Activated naive CD8-positive, alpha-beta T cell treated with anti-CD3 and anti-CD28 coated beads for 36 hours (primary cell): ENCODE data around the gene CH25H. TPM values are rescaled to one million over a fixed set of nuclear protein-coding genes. Genes with fewer than 3 reads are reported as not detected.
"Not testable (repeated sequence)": the region's sequence is repeated elsewhere in the genome, so short reads cannot be mapped to it uniquely, and the experiment has no call there.

ENCODE experiments used
- DNase-seq: peaks from one replicate; pipeline ENCODE4 v3.0.0; 2021
- H3K27ac Mint-ChIP-seq: one replicate; pipeline ENCODE4 v1.8.0; 2022; ENCODE audit warnings: mild to moderate bottlenecking, moderate library complexity, mixed read lengths
- H3K27me3 Mint-ChIP-seq: one replicate; pipeline ENCODE4 v1.8.0; 2022; ENCODE audit warnings: mild to moderate bottlenecking, mixed read lengths
- H3K36me3 Mint-ChIP-seq: one replicate; pipeline ENCODE4 v1.8.0; 2021; ENCODE audit warnings: mild to moderate bottlenecking, mixed read lengths
- H3K4me1 Mint-ChIP-seq: one replicate; pipeline ENCODE4 v1.8.0; 2021; ENCODE audit warnings: mixed read lengths
- H3K4me3 Mint-ChIP-seq: one replicate; pipeline ENCODE4 v1.8.0; 2022; ENCODE audit warnings: mild to moderate bottlenecking, moderate library complexity, mixed read lengths
- H3K9me3 Mint-ChIP-seq: one replicate; pipeline ENCODE4 v1.8.0; 2022; ENCODE audit warnings: mixed read lengths
- total RNA-seq, 2 experiments: library from RNA; stranded (reverse); gene quantifications; one replicate each; pipeline ENCODE4 v1.2.3, GENCODE V29; 2021

Gene CH25H
- total RNA-seq = under 1 TPM; 0.16 to 0.21 TPM

GRCh38 chr10:89207181-89207800 lies at the start of gene CH25H:
Gene CH25H, minus strand, starts transcription at chr10:89207317. Its CDS starts 25 bp downstream, at chr10:89207292.
- peak; percentile 55 for DNase-seq
- H3K4me1 Mint-ChIP-seq = peaks cover 17% of the 10 kb centered on the region
- H3K27me3 Mint-ChIP-seq = peaks cover 32% of the 10 kb centered on the region
- H3K36me3 Mint-ChIP-seq = no peaks in the 10 kb centered on the region
- H3K27ac Mint-ChIP-seq = no peak within 1 kb of the TSS
- no peaks in the 10 kb centered on the region for H3K9me3 Mint-ChIP-seq
- H3K4me3 Mint-ChIP-seq = peak within 1 kb of the TSS; percentile 72

GRCh38 chr10:89256340-89256739 lies 49.2 kb upstream of the CH25H start:
- peaks cover 4% of the 10 kb centered on the region for H3K27me3 Mint-ChIP-seq

GRCh38 chr10:89255793-89256192 lies 48.7 kb upstream of the CH25H start:
- Mint-ChIP-seq H3K4me3 (no peak overlapping the region), H3K4me1 (peaks cover 17% of the 10 kb centered on the region), H3K27me3 (peaks cover 4% of the 10 kb centered on the region), H3K36me3 (peaks cover 27% of the 10 kb centered on the region), H3K9me3 (peaks cover 18% of the 10 kb centered on the region), H3K27ac (no peak overlapping the region)
- DNase-seq = no peak

More at GRCh38 chr10:89256340-89256739, 49.2 kb upstream of the CH25H start:
- peaks cover 18% of the 10 kb centered on the region for H3K9me3 Mint-ChIP-seq
- peaks cover 27% of the 10 kb centered on the region for H3K36me3 Mint-ChIP-seq
- DNase-seq = no peak
- H3K4me3 Mint-ChIP-seq = no peak overlapping the region
- no peak overlapping the region for H3K27ac Mint-ChIP-seq
- peaks cover 14% of the 10 kb centered on the region for H3K4me1 Mint-ChIP-seq

GRCh38 chr10:89255091-89255579 lies 48.0 kb upstream of the CH25H start:
- Mint-ChIP-seq H3K36me3 (peaks cover 27% of the 10 kb centered on the region), H3K4me1 (peaks cover 18% of the 10 kb centered on the region), H3K9me3 (peaks cover 18% of the 10 kb centered on the region)
- not testable (repeated sequence) for H3K27me3 Mint-ChIP-seq, H3K27ac Mint-ChIP-seq, H3K4me3 Mint-ChIP-seq
- peak; percentile 21 for DNase-seq

GRCh38 chr10:89252225-89252585 lies 45.1 kb upstream of the CH25H start:
- H3K27ac Mint-ChIP-seq = no peak overlapping the region

GRCh38 chr10:89251409-89252224 lies 44.5 kb upstream of the CH25H start, which contains the start of gene LIPA:
Gene LIPA, minus strand, starts transcription at chr10:89251775. Its CDS starts 4,127 bp downstream, at chr10:89247648.
- peaks cover 18% of the 10 kb centered on the region for H3K9me3 Mint-ChIP-seq
- H3K27ac Mint-ChIP-seq = peak within 1 kb of the TSS; percentile 67
- DNase-seq = peak; percentile 95
- peak within 1 kb of the TSS; percentile 83 for H3K4me3 Mint-ChIP-seq
- H3K27me3 Mint-ChIP-seq = no peaks in the 10 kb centered on the region
- H3K36me3 Mint-ChIP-seq = peaks cover 29% of the 10 kb centered on the region
- H3K4me1 Mint-ChIP-seq = peaks cover 28% of the 10 kb centered on the region

More at GRCh38 chr10:89252225-89252585, 45.1 kb upstream of the CH25H start:
- Mint-ChIP-seq H3K4me1 (peaks cover 28% of the 10 kb centered on the region), H3K9me3 (peaks cover 18% of the 10 kb centered on the region), H3K4me3 (no peak overlapping the region), H3K27me3 (peaks cover 2% of the 10 kb centered on the region), H3K36me3 (peaks cover 29% of the 10 kb centered on the region)
- no peak for DNase-seq

GRCh38 chr10:89250865-89251408 lies 43.8 kb upstream of the CH25H start:
- peaks cover 29% of the 10 kb centered on the region for H3K36me3 Mint-ChIP-seq

GRCh38 chr10:89248990-89249389 lies 41.9 kb upstream of the CH25H start:
- Mint-ChIP-seq H3K9me3 (peaks cover 11% of the 10 kb centered on the region), H3K4me1 (peaks cover 23% of the 10 kb centered on the region), H3K27ac (no peak overlapping the region), H3K27me3 (no peaks in the 10 kb centered on the region), H3K36me3 (peaks cover 18% of the 10 kb centered on the region), H3K4me3 (no peak overlapping the region)
- no peak for DNase-seq

More at GRCh38 chr10:89250865-89251408, 43.8 kb upstream of the CH25H start:
- H3K27me3 Mint-ChIP-seq = no peaks in the 10 kb centered on the region
- no peak for DNase-seq
- peaks cover 18% of the 10 kb centered on the region for H3K9me3 Mint-ChIP-seq
- H3K27ac Mint-ChIP-seq = peak overlapping the region; percentile 20
- H3K4me1 Mint-ChIP-seq = peaks cover 28% of the 10 kb centered on the region
- peak overlapping the region; percentile 83 for H3K4me3 Mint-ChIP-seq

- H3K27me3 Mint-ChIP-seq, DNase-seq, H3K4me3 Mint-ChIP-seq, H3K36me3 Mint-ChIP-seq, H3K27ac Mint-ChIP-seq, H3K9me3 Mint-ChIP-seq: not testable (repeated sequence)
- peaks cover 29% of the 10 kb centered on the region for H3K4me1 Mint-ChIP-seq
These were observed 40.5 kb upstream of the CH25H start for GRCh38 chr10:89247623-89248022.

- DNase-seq = no peak
- Mint-ChIP-seq H3K27ac (no peak overlapping the region), H3K9me3 (no peaks in the 10 kb centered on the region), H3K27me3 (no peaks in the 10 kb centered on the region), H3K36me3 (peaks cover 2% of the 10 kb centered on the region), H3K4me1 (peaks cover 22% of the 10 kb centered on the region), H3K4me3 (no peak overlapping the region)
These were observed 38.7 kb upstream of the CH25H start for GRCh38 chr10:89245802-89246201.

GRCh38 chr10:89242840-89243568 lies 35.9 kb upstream of the CH25H start:
- H3K27me3 Mint-ChIP-seq = no peaks in the 10 kb centered on the region

GRCh38 chr10:89242345-89242684 lies 35.2 kb upstream of the CH25H start:
- H3K9me3 Mint-ChIP-seq = no peaks in the 10 kb centered on the region
- H3K27ac Mint-ChIP-seq = no peak overlapping the region
- peaks cover 1% of the 10 kb centered on the region for H3K36me3 Mint-ChIP-seq
- no peak overlapping the region for H3K4me3 Mint-ChIP-seq
- peaks cover 6% of the 10 kb centered on the region for H3K4me1 Mint-ChIP-seq
- H3K27me3 Mint-ChIP-seq = no peaks in the 10 kb centered on the region
- DNase-seq = no peak

More at GRCh38 chr10:89242840-89243568, 35.9 kb upstream of the CH25H start:
- no peaks in the 10 kb centered on the region for H3K9me3 Mint-ChIP-seq
- peaks cover 1% of the 10 kb centered on the region for H3K36me3 Mint-ChIP-seq
- H3K4me1 Mint-ChIP-seq = peaks cover 6% of the 10 kb centered on the region
- no peak for DNase-seq
- no peak overlapping the region for H3K4me3 Mint-ChIP-seq
- no peak overlapping the region for H3K27ac Mint-ChIP-seq

GRCh38 chr10:89241486-89242344 lies 34.6 kb upstream of the CH25H start:
- peaks cover 1% of the 10 kb centered on the region for H3K36me3 Mint-ChIP-seq
- H3K4me3 Mint-ChIP-seq = no peak overlapping the region
- H3K4me1 Mint-ChIP-seq = peaks cover 6% of the 10 kb centered on the region

GRCh38 chr10:89241026-89241425 lies 33.9 kb upstream of the CH25H start:
- Mint-ChIP-seq H3K36me3 (peaks cover 4% of the 10 kb centered on the region), H3K27ac (no peak overlapping the region)

More at GRCh38 chr10:89241486-89242344, 34.6 kb upstream of the CH25H start:
- Mint-ChIP-seq H3K27ac (no peak overlapping the region), H3K27me3 (no peaks in the 10 kb centered on the region), H3K9me3 (no peaks in the 10 kb centered on the region)
- DNase-seq = no peak

More at GRCh38 chr10:89241026-89241425, 33.9 kb upstream of the CH25H start:
- Mint-ChIP-seq H3K27me3 (no peaks in the 10 kb centered on the region), H3K4me1 (peaks cover 6% of the 10 kb centered on the region), H3K4me3 (no peak overlapping the region), H3K9me3 (no peaks in the 10 kb centered on the region)
- DNase-seq = no peak
